CD1c-positive myeloid dendritic cell (primary cell): ENCODE measurements around the gene PSTPIP1.
A peak's percentile ranks its signal among the peaks of the same experiment; 100 is the strongest.

Experiments
- DNase-seq: peaks from one replicate; pipeline ENCODE4 v3.0.0-alpha.2; 2016; ENCODE audit errors: extremely low spot score

Gene PSTPIP1

DNA sequence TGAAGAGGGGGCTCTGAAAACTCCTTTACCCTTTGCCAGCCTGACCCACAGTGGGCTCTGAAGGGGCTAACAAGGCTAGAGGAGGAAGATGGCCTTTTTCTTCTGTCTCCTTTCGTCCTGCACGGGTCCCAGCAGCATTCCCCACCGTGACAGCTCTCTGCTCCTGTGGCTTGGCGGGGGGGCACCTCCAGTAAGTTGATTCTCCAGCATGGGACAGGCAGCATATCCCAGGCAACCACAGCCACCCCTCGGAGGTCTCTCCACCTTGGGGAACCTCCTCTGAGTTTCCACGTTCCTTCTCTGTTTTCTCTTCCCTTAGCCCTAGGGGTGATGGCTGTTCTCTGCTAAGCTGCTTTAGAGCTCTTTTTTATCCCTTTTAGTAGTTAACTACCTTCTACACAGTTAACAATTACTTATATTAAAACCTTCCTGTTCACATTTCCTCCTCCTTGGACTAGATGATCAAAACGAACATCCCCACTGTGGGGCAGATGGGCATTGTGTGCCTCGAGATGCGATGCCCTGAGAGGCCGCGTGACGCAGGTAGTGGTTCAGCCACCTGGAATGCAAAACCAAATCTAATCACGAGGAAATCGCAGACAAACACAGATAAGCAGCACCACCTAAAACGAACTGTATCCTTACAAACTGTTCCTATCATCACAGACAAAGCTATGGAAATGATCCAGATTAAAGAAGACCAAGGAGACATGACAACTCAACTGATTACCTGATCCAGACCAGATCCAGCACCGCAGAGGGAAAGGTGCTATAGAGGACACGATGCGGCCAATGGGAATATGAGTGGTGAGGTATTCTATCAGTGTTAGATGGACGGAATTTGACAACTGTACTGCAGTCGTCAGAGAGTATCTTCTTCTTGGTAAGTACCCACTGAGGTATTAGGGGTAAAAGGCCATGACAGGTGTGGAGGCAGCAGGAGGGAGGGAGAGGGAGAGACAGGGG, 48.3 kb downstream of the PSTPIP1 start:
- no peak for DNase-seq

DNA sequence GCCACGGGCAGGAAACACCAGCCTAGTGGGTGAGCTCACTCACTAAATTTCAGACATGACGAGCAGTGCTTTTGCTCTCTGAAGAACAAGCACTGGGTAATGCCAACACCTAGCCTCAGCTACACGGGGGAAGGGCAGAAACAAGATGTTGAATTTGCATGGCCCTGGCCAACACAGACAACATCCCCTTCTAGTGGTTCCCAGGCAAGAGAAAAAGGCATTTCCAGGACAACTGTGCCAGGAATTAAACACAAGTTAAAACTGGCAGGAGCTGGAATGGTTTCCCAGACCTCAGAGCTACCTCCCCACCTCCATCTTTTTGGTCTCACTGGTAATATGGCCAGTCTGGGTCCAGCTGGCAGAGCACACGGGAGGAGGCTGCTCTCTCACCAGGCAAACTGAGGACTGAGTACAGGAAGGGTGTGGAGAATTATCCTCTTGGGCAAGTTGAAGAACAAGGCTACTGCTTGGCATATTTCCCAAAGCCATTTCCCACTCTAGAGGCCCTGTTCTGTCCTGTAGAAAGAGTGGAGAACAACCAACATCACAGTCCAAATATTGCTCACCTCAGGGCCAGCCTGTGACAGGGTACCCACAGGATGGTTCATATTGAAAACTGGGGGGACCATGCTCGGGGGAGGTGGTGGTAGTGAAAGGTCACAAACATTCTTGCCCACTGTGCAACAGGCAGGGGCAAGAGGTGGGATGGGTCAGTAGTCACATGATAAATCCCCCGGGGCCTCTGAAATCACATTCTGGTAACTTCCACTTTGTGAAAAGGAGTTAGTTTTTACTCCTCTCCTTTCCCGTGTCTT, 49.5 kb downstream of the PSTPIP1 start:
- DNase-seq, result no peak

DNA sequence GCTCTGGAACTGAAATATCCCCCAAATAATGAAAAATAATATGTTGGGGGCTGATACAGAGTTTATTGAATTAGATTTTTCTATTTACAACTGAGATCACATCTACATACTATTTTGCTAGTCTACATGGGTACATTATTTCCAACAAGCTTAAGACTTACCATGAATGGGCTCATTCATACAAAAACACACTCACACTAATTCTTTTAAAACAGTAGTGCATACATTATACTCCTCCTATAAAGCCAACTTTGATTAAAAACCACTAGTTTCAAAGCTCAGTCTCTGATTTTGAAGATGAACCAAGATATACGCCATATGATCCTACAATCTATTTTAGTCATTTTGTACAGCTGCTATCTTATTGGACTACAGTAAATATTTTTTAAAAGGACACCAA, 51.1 kb downstream of the PSTPIP1 start:
- DNase-seq, result no peak

DNA sequence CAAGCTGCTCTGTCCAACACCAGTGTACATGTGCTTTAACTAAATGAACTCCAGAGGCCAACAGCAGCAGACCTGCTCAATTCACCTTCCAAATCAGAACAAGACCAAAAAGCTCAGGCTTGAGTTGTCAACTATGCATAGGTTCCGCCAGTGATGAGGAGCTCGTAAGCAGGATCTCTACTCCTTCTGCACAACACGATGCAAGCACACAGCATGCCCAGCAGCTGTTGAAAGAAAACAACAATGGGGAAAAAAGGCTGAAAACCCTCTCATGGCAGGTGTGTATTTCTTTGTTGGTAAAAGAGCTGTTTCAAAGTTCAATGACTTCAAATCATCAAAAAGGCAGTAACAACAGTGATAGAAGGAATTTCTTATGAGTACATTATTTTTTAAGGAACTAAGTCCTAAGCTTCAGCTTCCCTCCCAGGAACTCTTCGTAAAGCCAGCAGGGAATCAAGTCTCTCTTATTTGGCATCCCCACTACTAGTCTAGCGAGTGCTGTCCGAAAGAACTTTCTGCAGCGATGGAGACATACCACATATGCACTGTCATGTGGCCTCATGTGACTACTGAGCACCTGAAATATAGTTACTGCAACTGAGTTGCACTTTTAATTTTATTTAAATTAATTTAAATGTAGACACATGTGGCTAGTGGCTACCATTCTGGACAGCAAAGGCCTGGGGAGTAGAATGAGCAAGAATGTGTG, 51.9 kb downstream of the PSTPIP1 start:
- no peak for DNase-seq

DNA sequence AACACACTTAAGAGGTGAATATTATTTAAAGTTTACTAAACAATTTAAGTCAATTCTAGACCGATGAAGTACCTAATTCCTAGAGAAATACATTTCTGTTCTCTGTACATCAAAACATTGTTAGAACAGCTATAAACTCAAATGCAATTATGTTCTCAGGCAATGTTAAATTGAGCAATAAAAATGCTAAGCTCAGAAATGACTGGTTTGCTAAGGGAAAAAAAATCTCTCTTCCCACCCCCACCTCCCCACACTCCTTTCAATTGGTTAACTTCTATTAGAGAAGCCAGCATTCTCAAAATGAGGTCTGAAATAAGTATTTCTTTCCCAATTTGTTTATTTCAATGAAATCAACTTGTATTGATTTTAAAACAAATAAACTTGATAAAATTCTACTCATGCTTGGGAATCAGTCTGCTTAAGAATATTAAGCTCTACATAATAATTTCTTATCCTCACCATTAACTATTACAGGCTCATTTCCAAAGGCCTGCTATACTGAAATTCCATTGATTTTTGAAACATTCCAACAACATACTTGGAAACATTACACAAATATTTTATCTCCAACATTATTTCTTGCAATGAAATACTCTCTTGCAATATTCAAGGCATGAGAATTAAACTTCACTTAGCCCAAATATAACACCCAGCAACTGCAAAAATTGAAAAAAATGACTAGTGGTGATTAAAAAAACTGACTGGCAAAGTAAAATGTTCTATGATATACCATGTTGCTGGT, 53.4 kb downstream of the PSTPIP1 start:
- DNase-seq, result no peak

DNA sequence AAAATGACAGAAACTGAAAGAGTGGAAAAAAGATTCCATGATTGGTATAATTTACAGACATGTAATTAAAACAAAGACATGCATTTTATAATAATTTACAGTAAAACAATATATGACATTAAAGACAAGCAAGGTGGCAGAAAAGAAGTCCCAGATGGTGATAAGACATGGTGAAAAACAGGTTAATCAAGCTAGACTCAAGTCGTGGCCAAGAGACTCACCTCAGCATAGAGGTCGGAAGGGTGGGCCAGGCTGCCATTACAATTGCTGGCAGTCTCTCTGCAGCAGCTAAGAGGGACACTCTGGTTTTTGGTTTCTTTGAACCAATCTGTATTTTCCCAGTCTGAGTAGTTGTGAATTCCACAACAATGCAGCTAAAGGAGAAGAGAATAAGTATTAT, 57.6 kb downstream of the PSTPIP1 start:
- no peak for DNase-seq

DNA sequence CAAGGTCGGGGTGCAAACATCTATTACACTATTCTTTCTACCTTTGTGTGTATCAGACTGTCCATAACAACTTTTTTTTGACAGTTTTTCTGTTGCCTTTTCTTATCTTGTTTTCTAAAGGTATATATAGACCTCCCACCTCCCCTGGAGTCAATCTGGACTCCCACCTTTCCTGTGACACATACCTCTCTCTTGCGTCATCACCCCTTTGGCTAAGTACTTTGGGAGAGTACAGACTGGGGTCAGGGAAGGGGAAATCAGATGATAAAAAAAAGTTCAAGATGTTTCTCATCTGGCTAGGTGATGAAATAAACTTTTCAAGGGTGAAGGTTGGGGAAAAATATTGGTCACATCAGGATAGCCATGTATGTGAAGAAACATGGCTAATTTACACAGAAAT, 58.8 kb downstream of the PSTPIP1 start:
- no peak for DNase-seq

DNA sequence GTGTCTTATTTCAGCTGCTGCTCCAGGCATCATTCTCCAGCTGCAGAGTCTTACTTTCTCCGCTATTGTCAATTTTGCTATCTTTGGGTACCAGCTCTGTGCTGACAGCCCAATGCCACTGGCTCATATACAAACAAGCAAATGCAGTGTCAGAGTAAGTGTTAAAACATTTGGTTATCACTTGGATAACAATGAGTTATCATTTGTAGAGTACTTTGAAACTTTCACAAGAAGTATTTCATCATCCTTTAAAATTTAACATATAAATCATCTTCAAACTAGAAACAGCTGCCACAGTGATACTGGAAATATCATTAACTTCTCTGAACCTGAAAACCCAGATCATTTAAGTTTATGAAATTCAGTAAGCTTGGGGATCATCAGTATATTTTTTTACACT, 62.1 kb downstream of the PSTPIP1 start:
- no peak for DNase-seq

DNA sequence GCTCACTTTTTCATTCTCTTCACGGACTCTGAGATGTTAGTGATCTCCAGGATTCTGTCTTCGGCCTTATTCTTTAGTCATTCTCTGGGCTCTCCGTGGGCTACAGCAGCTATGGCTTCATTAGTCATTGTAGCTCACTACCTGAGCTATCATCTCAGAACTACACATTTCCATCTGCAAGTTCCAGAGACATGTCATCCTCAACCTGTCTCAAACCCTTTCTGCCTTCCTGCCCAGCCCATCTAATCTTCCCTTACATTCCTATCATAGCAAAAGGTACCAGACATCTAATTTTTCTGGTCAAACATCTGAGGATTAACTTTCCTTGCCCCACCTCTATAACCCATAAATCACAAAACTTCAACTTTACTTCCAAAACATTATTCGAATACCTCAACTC, 62.8 kb downstream of the PSTPIP1 start:
- DNase-seq, result no peak

DNA sequence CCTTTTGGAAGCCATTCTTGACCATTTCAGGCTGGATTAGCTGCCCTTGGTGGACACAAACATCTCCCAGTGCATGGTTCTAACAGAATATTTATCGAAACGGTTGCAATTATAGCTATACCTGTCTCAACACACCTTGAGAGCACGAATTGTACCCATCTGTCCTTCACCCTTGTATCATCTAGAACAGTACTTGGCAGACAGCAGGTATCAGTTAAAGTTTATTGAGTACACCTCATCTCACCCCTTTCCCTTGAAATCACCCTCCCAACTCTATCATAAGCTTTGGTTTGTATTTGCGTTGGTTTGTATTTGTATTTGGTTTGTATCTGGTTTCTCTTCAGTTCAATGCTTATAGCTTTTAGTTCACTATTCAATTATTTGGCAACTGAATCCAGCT, 63.5 kb downstream of the PSTPIP1 start:
- no peak for DNase-seq

DNA sequence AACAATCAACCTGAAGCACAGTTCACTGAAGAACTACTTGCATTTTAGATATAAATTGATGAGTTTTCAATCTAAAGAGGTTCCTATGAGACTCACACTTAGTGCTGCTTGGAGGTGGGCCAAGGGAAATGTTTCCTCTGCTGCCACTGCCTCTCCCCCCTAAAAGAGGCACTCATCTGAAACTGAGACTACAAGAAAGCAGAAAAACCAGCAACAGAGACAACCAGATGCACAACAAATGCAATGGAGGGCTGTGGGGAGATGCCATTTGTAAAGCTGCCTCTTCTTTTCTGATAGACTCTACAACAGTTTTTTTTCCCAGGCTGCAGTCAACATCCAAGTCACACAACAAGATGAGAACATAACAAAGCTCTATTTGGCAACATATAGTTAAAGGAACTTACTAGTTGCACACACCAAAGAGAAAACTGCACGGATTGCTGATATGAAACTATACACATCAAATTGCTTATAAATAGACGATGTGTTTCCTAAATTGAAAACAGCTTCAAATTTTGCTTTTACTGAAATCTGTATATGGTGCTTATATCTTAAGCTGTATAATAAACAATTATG, 64.9 kb downstream of the PSTPIP1 start:
- DNase-seq, result peak; percentile 40

DNA sequence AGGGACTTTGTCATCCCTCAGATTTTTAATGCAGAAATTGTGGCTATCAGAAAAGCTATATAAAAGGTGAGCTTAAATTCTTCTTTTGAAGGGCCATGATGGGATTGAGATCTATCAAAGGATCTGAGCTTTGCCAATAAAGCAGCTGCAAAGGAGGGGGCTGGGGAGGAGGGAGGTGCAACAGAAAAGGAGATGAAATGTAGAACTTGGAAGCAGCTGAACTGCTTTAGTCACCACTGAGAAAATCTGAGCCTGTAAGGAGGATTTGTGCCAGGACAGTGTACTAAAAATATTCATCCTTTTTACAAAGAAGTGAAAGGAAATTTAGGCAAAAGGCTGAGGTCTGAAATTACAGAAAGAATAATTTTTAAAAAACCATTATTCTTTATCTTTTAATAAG, 65.6 kb downstream of the PSTPIP1 start:
- no peak for DNase-seq

DNA sequence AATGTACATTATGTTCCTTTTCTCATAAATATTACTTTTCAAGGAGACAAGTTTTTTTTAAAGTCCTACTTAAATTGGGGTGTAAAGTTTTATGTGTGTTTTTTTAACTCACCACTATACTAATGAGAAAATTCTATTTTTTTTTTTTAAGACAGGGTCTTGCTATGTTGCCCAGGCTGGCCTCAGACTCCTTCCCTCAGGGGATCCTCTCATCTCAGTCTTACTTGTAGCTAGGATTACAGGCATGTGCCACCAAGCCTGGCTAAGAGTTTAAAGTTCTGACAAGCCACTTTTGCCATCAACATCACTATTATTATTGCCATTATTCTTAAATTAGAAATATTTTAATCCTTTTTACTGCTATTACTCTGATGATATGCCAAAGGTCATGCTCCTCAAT, 68.3 kb downstream of the PSTPIP1 start:
- no peak for DNase-seq

DNA sequence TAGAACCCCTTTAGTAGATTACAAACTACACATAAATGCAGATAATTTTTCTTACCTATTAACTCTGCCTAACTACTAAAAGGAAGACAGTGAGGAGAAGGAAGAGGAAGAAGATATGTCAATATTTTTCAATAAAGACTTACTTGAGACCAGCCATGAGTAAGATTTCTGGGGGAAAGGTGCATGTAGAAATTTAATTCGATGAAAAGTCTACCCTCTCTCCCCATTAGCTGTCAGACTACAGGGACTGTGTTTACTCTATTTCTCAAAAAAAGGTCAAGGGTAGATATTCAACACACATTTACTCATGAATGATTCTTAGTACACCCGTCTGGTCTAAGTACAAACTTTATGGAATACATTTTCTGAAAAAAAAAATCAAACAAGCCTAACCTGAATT, 69.1 kb downstream of the PSTPIP1 start:
- DNase-seq, result no peak

DNA sequence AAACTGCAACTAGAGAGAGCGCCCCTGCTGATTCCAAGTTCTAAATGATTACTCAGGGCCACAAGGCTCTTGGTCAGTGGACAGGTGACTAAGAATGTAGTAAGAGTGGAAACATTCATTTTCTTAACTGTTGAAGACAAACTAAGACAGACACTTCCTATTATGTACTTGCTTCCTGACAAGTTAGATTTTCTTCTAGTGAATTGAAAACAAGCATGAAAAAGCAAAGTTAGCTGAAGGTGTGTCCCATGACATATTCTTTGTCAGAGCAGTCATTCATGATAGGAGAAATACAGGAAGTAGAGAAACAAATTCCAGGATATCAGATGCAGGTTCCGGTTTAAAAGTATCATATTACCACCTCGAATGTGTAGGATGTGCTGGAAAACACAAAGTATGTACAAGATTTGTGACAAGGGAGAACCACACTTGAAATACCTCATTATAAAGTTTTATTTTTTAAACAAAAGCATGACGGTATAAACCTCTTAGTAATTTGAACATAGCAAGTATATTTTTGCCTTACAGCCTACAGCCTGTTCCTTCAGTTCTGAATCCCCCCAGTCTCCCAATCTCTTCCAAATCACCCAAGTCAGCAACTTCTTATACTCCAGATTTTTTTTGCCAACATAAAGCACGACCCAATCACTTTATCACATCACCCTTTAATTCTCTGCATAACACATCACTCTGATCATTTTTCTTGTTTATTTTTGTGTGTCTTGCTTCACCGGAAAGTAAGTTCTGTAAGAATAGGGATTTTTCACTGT, 69.8 kb downstream of the PSTPIP1 start:
- DNase-seq, result peak; percentile 70

DNA sequence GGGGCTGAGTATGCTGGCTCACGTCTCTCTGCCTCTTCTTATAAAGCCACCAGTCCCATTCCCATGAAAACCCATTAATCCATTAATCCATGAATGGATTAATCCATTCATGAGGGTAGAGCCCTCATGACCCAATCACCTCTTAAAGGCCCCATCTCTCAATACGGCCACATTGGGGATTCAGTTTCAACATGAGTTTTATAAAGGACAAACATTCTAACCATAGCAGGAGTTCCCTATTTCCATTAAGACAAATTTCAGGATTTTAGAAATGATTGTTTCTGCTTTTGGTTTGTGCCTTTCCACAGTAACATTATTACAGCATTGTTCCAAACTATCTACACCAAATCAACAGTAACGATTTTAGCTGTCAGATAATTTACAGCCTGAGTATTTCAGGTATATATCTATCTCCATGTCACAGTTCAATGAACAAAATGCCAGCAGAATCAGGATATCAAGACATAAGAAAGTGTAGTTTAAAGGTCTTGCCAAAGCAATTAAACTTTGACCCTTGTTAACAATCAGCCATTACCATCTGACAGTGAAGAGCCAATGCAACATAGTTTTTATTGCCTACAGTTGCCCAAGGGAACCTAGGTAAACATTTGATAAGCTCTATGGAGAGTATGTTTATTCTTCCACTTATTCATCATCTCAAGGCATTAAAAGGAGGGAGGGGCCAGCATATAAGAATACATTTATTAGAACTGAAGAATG, 72.2 kb downstream of the PSTPIP1 start:
- peak; percentile 77 for DNase-seq

DNA sequence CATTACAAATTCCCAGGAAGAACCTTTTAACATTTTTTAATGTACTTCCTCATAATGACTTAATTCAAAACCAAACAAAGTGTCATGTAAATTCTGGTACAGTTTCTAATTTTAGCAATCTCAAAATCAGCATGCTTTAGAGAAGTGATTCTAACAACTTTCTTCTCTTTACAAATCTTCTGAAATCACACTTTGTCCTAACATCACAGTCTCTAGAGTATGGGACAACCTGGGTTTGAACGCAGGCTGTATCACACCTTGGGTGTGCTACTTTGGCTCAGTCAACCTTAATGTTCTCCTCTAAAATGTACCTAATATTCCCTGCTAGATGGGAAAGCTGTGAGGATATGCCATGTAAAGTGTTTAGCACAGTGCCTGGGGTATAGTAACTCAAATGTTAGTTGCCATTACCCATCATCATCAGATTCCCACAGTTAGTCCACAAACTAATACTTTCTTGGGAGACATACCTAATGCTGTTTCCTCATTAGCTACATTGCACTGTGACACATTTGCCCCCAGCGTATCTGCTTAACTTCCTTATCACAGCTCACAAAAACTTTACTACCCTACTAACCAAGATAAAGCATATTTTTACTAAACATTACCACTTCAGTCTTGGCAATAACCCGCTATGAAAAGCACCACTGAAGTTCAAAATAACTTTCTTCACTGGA, 72.9 kb downstream of the PSTPIP1 start:
- peak; percentile 77 for DNase-seq

DNA sequence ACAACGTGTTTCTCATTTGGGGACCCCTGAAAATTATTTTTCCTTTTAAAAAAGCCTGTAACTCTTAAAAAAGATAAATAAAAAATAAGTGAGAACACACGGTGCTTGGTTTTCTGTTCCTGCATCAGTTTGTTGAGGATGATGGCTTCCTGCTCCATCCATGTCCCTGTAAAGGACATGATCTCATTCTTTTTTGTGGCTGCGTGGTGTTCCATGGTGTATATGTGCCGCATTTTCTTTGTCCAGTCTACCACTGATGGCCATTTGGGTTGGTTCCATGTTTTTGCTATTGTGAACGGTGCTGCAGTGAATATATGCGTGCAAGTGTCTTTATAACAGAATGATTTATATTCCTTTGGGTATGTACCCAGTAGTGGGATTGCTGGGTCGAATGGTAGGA, 73.7 kb downstream of the PSTPIP1 start:
- no peak for DNase-seq

DNA sequence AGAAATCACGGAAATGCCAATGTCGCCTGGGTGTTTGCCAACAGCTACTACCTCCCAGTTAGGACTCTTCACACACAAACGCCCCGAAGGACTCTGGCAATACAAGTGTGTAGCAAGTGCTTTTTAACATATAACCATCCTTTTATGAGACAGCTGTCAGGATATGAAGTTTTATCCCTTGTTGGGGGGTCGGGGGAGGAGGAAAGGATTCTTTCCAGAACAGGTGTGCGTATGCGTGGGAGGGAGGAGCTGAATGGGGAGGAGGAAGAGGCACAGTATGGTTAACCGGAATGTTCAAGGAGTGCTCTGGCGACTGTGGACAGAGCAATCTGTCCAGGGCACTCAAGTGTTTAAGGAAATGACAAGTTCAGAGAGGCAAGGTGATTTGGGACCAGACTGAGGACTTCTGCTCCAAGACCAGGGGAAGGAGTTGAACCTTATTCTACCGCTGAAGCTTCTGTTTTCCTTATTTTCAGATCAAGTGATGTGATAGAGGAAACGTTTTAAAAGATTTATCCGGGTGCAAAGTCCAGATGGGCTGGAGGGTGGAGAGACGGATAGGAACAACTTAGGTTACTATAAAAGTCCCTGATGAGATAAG, 74.7 kb downstream of the PSTPIP1 start:
- DNase-seq, result peak; percentile 25
